Ishikawa (cell line): ENCODE measurements around the gene ASB5.

Experiments
- NFIC ChIP-seq: IDR thresholded peaks from 2 replicates; pipeline ENCODE4 v1.6.1; 2012
- RAD21 ChIP-seq: IDR thresholded peaks from 2 replicates; pipeline ENCODE4 v1.6.1; 2012; ENCODE audit warnings: low read depth
- TF ChIP-seq, protein P1 (sequence below): IDR thresholded peaks from 2 replicates; pipeline ENCODE4 v1.6.1; 2012; ENCODE audit warnings: low read depth, mild to moderate bottlenecking

DNA sequence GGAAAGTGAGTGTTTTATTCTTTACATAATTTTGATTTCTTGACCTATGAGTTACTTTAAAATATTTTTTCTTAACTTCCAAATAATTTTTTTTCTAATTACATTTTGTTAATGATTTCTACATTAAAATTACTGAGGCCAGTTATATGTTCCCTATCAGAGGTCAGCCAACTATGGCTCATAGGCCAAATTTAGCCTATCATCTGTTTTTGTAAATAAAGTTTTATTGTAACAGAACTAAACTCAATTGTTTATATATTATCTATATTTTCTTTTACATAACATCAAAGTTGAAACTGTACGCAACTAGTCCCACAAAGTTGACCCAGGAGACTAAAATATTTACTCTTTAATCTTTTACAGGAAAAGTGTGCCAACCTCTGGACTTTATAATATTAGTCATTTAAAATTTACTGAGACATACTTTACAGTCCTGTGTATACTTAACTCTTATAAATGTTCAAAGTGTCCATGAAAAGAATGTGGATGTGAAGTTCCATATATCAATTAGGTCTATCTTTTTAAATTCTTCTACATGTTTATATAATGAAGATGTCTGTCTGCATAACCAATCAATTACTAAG lies 26.2 kb downstream of the ASB5 start:
- TF ChIP-seq, protein P1, sequence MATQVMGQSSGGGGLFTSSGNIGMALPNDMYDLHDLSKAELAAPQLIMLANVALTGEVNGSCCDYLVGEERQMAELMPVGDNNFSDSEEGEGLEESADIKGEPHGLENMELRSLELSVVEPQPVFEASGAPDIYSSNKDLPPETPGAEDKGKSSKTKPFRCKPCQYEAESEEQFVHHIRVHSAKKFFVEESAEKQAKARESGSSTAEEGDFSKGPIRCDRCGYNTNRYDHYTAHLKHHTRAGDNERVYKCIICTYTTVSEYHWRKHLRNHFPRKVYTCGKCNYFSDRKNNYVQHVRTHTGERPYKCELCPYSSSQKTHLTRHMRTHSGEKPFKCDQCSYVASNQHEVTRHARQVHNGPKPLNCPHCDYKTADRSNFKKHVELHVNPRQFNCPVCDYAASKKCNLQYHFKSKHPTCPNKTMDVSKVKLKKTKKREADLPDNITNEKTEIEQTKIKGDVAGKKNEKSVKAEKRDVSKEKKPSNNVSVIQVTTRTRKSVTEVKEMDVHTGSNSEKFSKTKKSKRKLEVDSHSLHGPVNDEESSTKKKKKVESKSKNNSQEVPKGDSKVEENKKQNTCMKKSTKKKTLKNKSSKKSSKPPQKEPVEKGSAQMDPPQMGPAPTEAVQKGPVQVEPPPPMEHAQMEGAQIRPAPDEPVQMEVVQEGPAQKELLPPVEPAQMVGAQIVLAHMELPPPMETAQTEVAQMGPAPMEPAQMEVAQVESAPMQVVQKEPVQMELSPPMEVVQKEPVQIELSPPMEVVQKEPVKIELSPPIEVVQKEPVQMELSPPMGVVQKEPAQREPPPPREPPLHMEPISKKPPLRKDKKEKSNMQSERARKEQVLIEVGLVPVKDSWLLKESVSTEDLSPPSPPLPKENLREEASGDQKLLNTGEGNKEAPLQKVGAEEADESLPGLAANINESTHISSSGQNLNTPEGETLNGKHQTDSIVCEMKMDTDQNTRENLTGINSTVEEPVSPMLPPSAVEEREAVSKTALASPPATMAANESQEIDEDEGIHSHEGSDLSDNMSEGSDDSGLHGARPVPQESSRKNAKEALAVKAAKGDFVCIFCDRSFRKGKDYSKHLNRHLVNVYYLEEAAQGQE: no peak
- TF ChIP-seq RAD21: no peak
- no peak for TF ChIP-seq NFIC
